ENCODE measurements around the gene CCER1.

CCER1 gene

GRCh38 chr12:90916516-90916915 lies 38.5 kb downstream of the CCER1 start:
- DNase-seq: no peak

- no peak for DNase-seq
Observed at GRCh38 chr12:90915353-90915752, 39.6 kb downstream of the CCER1 start.

GRCh38 chr12:90910958-90911357 lies 44.0 kb downstream of the CCER1 start:
- DNase-seq: no peak

DNA sequence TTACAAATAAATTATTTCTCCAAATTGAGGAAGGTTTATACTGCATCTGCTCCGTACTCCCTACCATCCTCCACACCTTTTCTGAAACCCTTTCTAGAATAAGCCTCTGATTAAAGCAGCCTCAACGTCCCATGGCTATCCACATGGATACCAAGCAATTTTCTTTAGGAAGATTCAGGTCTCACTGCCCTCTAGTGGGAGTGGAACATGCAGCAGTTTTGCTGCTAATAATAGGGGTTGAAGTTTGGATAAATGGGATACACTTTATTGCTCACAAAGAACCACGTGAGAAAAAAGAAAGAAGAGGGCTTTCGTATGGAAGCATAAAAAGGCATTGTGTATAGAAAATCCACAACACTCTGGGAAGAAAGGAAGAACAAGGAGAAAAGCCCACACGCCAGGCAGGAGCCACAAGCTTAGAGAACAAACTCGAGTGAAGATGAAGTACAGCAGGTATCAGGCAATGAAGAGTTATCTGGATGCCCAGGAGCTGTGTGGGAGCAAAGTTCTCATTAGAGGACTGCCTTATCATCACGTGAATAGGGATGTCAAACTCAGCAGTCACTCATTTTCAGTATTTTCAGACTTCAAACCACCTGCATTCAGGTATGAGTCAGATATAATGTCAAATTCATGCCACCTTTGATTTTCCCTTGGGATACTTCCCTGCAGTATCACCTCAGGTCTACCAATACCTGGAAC lies 45.8 kb downstream of the CCER1 start:
- DNase-seq: no peak

DNA sequence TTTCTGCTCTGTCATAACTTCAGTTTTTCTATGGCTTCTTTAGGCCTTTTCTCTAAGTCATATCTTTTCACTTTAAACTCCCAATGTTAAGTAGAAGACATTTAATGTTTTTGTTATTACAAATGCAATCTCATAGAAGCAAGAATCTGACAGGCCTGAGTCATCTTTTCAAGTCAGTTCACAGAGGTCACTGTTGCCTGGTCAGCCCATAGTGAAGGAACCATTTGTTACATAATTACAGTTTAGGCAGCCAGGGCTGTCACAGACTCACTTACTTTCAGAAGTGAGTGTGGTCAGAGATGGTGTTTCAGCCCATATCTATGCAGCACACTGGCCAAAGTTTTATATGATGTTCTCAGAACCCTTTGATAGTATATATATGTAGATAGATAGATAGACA lies 46.5 kb downstream of the CCER1 start:
- DNase-seq: no peak

DNA sequence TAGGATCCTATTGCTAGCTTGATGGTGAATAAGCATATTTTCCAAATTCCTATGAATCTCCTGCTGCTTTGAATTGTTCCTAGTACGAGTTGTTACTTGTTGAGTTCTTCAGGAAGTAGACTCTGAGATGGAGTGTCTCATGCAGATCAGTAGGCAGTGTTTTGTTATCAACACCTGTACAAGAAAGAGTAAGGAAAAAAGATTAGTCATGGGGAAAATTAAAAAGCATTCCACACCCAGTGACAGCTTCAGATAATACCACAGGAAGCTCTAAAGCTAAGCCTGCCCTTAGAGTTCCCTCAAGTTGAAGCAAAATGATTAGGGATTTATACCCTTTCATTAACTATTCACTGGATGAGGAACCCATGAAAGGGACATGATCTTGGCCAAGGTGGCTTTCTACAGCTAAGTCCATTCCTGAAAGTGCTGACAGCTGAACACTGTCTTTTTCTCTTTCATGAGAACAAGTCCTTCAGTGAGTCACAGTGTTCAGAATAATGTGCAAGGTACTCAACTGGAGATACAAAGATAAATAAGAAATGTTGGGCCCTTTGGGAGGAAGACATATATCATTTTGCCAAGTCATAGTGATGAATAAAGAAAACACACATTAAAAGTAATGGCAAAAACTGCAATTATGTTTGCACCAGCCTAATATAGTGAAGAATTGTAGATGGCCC lies 49.1 kb downstream of the CCER1 start:
- no peak for DNase-seq

DNA sequence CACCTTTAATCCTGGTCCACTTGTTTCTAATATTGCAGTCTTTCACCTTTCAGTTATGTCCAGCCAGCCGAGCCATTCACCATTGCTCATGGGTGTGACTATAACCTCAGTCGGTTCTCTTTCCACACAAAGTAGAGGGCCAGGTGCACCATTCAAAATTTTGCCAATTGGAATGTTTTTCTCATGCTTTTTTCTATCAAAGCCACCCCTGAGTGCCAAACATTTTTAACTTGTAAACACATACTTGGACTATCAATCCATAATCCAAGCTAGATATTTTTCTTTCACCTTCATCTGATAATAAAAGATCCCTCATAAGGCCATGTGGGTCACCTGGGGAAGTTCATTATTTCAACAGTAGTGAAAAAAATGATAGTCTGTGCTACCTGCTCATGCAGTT lies 52.4 kb downstream of the CCER1 start:
- no peak for DNase-seq

All from cerebellar nuclear complex (tissue), 1 donor.